Adrenal gland (tissue), 5 donors: ENCODE results near the gene PPP1R12C.

Experiments
- POLR2A ChIP-seq, 2 donors: fragments of 450-650 bp; IDR thresholded peaks; one replicate each; pipeline ENCODE4 v1.6.1; 2017; ENCODE audit warnings: antibody characterized with exemption in 2 of 2, mild to moderate bottlenecking in 2 of 2, moderate library complexity in 1 of 2
- TF ChIP-seq, protein P1 (sequence below), 6 experiments: fragments of 450-650 bp in 4 of 6; fragments of 200-600 bp in 2 of 6; sonication (generic) in 1 of 6; IDR thresholded peaks; 1 replicate in 5 of 6; 2 replicates in 1 of 6; pipeline versions ENCODE4 v1.5.1 to v1.8.0; 2016 to 2021; ENCODE audit warnings: antibody characterized with exemption in 6 of 6, mild to moderate bottlenecking in 2 of 6, moderate library complexity in 1 of 6
- donor health status: DM: no; HTN: no; CAD: no.

DNA sequence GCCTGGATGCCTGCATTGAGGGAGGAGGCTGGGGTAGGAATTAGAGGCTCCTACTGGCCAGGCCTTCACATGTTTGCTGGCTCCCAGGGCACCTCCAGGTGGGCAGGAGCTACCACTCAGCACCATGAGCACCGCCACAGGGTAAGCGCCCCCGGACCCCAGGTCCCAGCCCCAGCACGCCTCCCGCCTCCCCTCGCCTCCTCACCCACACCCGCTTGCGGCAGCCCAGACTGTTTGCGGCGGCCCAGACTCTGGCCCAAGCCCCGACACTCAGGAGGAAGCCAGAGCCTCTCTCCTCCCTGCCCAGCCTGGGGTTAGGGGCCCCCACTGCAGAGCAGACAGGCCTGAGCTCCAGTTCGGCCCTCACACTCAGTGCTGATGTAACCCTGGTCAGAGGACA is 41.1 kb downstream of the PPP1R12C start:
- TF ChIP-seq, protein P1, sequence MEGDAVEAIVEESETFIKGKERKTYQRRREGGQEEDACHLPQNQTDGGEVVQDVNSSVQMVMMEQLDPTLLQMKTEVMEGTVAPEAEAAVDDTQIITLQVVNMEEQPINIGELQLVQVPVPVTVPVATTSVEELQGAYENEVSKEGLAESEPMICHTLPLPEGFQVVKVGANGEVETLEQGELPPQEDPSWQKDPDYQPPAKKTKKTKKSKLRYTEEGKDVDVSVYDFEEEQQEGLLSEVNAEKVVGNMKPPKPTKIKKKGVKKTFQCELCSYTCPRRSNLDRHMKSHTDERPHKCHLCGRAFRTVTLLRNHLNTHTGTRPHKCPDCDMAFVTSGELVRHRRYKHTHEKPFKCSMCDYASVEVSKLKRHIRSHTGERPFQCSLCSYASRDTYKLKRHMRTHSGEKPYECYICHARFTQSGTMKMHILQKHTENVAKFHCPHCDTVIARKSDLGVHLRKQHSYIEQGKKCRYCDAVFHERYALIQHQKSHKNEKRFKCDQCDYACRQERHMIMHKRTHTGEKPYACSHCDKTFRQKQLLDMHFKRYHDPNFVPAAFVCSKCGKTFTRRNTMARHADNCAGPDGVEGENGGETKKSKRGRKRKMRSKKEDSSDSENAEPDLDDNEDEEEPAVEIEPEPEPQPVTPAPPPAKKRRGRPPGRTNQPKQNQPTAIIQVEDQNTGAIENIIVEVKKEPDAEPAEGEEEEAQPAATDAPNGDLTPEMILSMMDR (IDR thresholded peaks at IDR 0.05), result no peak
- TF ChIP-seq POLR2A (IDR thresholded peaks at IDR 0.05), result no peak
